ENCODE results near the gene PLA2G12A. TPM values are rescaled to one million over a fixed set of nuclear protein-coding genes. Genes with fewer than 3 reads are reported as not detected.

PLA2G12A gene

GRCh38 chr4:109672169-109672930 is 57.5 kb downstream of the PLA2G12A start:
- Histone ChIP-seq H3K9me3 (replicated peaks; ENCODE audit: low read length) (no peaks in the 10 kb centered on the region), H3K4me2 (ENCODE audit: low read length) (no peak overlapping the region), H3K36me3 (ENCODE audit: insufficient read depth, low read length) (no peaks in the 10 kb centered on the region), H3K9ac (ENCODE audit: low read depth, low read length) (no peak overlapping the region), H3K4me3 (ENCODE audit: low read length) (no peak overlapping the region), H3K4me1 (ENCODE audit: control insufficient read depth, insufficient read depth, low read length) (no peaks in the 10 kb centered on the region), H3K27me3 (ENCODE audit: control insufficient read depth, insufficient read depth, low read length) (no peaks in the 10 kb centered on the region)

DNA sequence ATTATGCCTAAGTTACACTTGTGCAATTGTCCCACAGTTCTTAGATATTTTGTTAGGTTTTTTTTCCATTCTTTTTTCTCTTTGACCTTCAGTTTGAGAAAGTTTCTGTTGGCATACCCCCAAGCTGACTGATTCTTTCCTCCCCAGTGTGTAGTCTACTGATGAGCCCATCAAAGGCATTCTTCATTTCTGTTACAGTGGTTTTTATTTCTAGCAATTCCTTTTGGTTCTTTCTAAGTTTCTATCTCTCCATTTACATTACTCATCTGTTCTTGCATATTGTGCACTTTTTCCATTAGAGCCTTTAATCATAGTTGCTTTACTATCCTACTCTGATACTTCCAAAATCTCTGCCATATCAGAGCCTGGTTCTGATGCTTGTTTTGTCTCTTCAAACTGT is 58.5 kb downstream of the PLA2G12A start:
- H3K9ac ChIP-seq (ENCODE audit: low read depth, low read length), result no peak overlapping the region
- no peaks in the 10 kb centered on the region for H3K27me3 ChIP-seq (ENCODE audit: control insufficient read depth, insufficient read depth, low read length)
- no peak overlapping the region for H3K4me2 ChIP-seq (ENCODE audit: low read length)
- no peaks in the 10 kb centered on the region for H3K4me1 ChIP-seq (ENCODE audit: control insufficient read depth, insufficient read depth, low read length)
- H3K4me3 ChIP-seq (ENCODE audit: low read length), result no peak overlapping the region
- H3K9me3 ChIP-seq (replicated peaks; ENCODE audit: low read length), result no peaks in the 10 kb centered on the region
- H3K36me3 ChIP-seq (ENCODE audit: insufficient read depth, low read length), result no peaks in the 10 kb centered on the region

GRCh38 chr4:109665783-109666485 is 63.9 kb downstream of the PLA2G12A start:
- Histone ChIP-seq H3K9me3 (replicated peaks; ENCODE audit: low read length) (no peaks in the 10 kb centered on the region), H3K4me1 (ENCODE audit: control insufficient read depth, insufficient read depth, low read length) (no peaks in the 10 kb centered on the region), H3K36me3 (ENCODE audit: insufficient read depth, low read length) (no peaks in the 10 kb centered on the region), H3K27me3 (ENCODE audit: control insufficient read depth, insufficient read depth, low read length) (no peaks in the 10 kb centered on the region), H3K4me3 (ENCODE audit: low read length) (no peak overlapping the region), H3K4me2 (ENCODE audit: low read length) (no peak overlapping the region), H3K9ac (ENCODE audit: low read depth, low read length) (no peak overlapping the region)

GRCh38 chr4:109662771-109663170 is 67.1 kb downstream of the PLA2G12A start:
- H3K4me3 ChIP-seq (ENCODE audit: low read length), result no peak overlapping the region
- no peaks in the 10 kb centered on the region for H3K4me1 ChIP-seq (ENCODE audit: control insufficient read depth, insufficient read depth, low read length)
- H3K4me2 ChIP-seq (ENCODE audit: low read length), result no peak overlapping the region
- no peaks in the 10 kb centered on the region for H3K9me3 ChIP-seq (replicated peaks; ENCODE audit: low read length)
- H3K9ac ChIP-seq (ENCODE audit: low read depth, low read length), result no peak overlapping the region
- H3K36me3 ChIP-seq (ENCODE audit: insufficient read depth, low read length), result no peaks in the 10 kb centered on the region
- no peaks in the 10 kb centered on the region for H3K27me3 ChIP-seq (ENCODE audit: control insufficient read depth, insufficient read depth, low read length)

DNA sequence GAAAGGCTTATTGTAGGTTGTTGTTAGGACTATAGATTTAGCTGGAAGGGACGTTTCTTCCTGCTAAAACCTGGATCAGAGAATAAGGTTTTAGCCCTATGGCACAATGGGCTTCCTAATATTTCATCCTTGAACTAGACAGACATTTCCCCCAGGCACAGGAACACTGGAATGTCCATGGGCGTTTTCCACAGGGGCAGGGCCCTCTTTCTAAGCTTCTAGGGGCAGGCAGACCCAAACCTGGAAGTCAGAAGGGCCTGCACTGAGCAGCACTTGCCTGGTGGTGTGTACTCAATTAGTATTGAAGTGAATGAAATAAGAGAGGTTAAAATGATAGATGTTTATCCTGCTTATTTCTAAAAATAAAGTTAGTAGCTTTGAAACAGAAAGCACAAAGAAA is 67.8 kb downstream of the PLA2G12A start:
- H3K36me3 ChIP-seq (ENCODE audit: insufficient read depth, low read length), result no peaks in the 10 kb centered on the region
- H3K27me3 ChIP-seq (ENCODE audit: control insufficient read depth, insufficient read depth, low read length), result no peaks in the 10 kb centered on the region
- no peaks in the 10 kb centered on the region for H3K4me1 ChIP-seq (ENCODE audit: control insufficient read depth, insufficient read depth, low read length)
- H3K4me2 ChIP-seq (ENCODE audit: low read length), result no peak overlapping the region
- H3K9me3 ChIP-seq (replicated peaks; ENCODE audit: low read length), result no peaks in the 10 kb centered on the region
- H3K4me3 ChIP-seq (ENCODE audit: low read length), result no peak overlapping the region
- H3K9ac ChIP-seq (ENCODE audit: low read depth, low read length), result no peak overlapping the region

Small RNAs within 50 kb of the gene (small RNA-seq; reads per million reads assigned to genes)
- not detected for gene HIGD1AP14

Measured in skeletal muscle satellite cell (primary cell).